Measurements from ENCODE around the gene ERLIN1.

- TF ChIP-seq CTCF (IDR thresholded peaks at IDR 0.05; ENCODE audit: poor library complexity), result no peak
- no peak for TF ChIP-seq EZH2 (IDR thresholded peaks at IDR 0.05; ENCODE audit: borderline replicate concordance)
- no peak for TF ChIP-seq EZH2phosphoT487 (IDR thresholded peaks at IDR 0.05; ENCODE audit: low read depth, severe bottlenecking, unreplicated experiment)
Observed at GRCh38 chr10:100154666-100155065, 31.2 kb downstream of the ERLIN1 start.

Measured in hepatocyte (in vitro differentiated cells).